GM21825 (cell line): ENCODE results near the gene RBMS2.

Experiments used
- ATAC-seq: cut with Tn5 transposase; IDR thresholded peaks from one replicate; pipeline ENCODE4 v1.9.1; 2021; ENCODE audit warnings: mild to moderate bottlenecking, moderate library complexity; ENCODE audit not compliant: unreplicated experiment

Gene RBMS2

DNA sequence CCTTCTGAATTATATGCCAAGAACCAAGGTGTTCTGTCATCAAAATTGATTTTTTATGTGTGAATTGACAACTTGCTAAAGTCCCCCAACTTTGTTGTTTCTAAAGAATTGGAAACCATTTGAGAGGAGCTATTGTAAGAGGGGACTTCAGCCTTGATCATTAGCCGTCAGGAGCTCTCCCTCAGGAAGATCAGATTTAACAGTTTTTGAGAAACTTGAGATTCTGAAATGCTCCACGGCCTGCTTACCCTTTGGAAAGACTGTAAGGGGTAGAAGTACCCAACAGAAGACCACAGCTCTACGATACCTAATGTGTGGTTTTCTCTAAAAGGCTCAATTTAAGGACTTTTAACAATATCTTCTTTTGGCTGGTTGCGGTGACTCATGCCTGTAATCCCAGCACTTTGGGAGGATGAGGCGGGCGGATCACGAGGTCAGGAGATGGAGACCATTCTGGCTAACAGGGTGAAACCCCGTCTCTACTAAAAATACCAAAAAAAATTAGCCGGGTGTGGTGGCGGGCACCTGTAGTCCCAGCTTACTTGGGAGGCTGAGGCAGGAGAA lies 57.4 kb downstream of the RBMS2 start:
- ATAC-seq: no peak

DNA sequence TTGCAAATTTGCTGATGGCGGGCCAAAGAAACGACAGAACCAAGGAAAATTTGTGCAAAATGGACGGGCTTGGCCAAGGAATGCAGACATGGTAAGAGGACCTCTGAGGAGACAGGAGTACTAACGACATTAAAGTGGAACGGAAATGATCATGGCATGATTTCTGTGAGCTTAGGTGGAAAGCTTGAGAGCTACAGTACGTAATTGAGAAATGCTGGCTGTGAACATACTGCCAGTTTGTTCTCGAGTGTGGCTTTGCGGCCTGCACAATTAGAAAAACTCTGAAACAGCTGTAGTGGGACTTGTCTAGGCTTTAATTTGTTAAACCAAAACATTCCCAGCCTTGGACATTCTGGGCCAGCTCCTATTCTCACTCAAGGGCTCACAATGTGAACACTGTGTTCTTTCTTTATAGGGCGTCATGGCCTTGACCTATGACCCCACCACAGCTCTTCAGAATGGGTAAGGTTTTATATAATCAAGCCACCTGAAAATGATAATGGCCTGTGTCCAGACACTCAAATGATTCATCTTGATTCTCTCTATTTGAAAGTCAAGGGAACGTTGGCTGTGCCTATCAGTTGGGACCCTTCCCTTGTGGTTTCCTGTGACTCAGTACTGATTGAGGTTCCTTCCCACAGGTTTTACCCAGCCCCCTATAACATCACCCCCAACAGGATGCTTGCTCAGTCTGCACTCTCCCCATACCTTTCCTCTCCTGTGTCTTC lies 60.0 kb downstream of the RBMS2 start:
- ATAC-seq: no peak

DNA sequence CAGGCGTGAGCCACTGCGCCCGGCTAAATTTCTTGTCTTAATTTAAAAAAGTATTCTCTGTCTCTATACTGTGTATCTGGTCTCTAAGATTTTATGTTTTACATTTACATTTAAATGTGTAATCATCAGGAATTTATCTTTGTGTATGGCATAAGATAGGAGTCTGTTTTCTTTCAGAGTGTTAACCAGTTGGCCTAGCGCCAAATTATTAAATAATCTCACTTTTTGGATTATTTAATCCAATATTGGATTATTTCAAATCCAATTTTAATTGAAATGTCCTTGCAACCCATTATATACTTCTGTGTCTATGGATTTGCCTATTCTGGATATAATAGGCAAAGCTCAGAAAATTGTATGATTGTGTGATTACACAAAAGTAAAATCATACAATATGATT lies 63.5 kb downstream of the RBMS2 start:
- no peak for ATAC-seq

DNA sequence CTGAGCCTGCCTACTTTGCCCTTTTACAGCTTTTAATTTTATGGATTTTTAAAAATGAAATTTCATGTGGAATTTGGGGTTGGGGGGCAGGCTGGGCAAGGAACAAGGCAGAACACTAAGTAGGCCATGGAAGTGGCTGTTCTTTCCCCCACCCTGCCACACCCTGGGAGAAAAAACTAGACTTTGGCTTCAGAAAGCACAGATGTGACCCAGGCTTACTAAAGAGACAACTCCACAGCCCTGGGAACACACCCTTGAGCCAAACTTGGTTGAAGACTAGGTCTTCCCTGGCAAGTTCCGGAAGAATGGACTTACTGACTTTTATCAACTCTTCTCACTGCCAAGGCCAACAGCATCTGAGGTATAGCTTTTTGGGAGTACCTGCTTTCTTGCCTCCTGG lies 68.2 kb downstream of the RBMS2 start:
- ATAC-seq: no peak

DNA sequence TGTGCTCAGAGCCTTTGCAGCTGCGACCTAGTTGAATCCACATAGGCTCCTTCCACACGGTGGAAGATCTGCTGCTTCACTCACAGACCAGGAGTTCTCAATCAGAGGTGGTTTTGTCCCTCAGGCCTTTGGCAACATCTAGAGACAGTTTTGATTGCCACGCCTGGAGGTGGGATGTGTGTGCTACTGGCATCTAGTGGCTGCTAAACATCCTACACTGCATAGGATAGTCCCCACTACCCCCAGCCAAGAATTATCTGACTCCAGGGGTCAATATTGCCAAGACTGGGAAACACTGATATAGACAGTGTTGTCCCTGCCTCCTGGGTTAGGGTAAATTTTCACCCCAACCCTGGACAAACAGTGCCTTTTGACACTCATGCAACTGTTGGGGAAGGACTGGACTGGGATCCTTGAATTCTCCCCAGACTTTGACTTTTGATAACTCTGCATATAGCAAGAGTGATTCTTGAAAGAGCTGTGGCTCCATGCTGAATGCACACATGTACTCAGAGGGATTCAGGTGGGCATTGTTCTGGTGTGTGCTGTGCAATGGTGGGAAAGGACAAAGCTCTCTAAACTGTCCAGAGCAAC lies 68.7 kb downstream of the RBMS2 start:
- ATAC-seq: no peak

DNA sequence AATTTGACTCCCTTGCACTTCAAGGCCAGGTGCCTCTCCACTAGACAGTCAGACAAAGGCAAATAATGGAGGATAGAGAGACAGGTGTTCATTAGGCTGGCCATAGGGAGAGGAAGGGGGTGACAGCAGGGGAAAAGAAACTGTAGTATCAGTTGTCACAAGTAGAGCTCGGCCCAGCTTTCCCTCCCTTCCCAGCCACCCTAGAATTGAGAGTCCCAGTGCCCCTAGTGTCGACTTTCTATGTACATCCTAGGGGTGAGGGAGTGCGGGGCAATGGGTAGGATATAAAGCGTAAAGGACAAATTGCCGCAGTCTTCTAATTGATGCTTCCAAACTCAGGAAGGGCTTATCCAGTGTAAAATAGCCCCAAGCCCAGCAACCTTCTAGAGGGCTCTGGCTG lies 69.5 kb downstream of the RBMS2 start:
- ATAC-seq: no peak

DNA sequence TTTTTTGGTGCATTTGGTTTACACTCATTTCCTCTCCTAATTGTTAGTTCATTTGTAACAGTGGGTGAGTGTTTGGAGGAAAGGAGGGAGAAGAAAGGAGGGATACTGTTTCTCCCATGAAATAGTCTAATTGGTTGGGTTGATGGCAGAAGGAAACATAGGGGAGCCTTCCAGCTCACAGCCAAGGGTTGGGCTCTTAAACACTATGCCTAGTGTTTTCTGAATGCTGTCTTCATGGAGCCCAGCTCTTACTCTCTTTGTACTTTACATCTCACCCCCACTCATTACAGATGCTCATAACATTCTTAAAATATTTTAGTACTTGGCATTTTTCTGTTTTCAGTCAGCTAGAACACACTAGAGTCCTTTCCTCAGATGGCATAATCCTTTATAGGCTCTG lies 70.3 kb downstream of the RBMS2 start:
- ATAC-seq: no peak

DNA sequence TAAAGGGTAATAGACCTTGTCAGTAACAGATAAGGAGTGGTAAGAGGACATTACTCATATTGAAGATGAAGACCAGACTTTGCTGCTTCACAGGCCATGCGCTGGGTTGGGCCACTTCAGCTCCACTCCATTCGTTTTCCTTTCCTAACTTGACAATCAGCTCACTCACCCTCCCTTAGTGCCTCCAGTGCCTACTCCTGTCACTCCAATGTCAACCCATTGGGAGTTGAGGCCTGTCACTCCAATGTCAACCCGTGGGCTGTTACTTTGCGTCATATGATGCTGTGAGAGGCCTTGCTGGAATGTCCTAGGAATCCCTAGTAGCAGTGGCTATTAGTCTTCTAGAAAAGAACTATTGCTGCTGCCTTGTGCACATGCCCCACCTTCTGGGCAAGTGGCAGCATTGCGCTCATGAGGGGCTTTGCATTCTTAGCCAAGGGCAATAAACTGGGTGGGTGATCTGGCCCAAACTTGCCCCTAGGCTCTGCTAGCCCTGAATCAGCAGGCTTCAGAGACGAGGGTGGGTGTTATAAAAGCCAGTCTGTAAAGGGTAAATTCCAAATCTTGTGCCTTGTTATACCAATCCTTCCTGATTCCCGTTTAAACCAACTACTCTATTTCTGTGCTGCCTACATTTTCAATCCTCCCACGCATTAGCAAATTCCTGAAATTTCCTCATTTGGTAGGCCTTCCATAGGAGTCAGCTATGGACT lies 72.4 kb downstream of the RBMS2 start:
- no peak for ATAC-seq

DNA sequence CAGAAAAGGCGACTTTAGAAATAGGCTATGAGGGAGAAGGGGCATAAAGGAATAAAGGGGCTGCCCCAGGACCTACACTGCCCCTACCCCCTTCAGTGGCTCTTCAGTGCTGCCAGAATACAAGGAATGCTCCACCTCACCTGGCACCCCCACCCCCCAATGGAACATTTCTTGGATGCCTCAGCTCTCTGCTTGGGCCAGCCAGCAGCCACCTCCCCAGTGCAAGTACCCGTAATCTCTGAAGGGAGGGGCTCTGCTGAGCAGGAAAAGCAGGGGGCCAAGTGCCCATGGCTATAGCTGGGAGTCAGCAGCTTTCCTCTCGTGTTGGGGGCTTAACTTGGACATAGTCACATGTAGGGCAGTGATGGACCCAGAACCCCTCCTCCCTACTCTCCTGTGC lies 75.2 kb downstream of the RBMS2 start:
- ATAC-seq: no peak

DNA sequence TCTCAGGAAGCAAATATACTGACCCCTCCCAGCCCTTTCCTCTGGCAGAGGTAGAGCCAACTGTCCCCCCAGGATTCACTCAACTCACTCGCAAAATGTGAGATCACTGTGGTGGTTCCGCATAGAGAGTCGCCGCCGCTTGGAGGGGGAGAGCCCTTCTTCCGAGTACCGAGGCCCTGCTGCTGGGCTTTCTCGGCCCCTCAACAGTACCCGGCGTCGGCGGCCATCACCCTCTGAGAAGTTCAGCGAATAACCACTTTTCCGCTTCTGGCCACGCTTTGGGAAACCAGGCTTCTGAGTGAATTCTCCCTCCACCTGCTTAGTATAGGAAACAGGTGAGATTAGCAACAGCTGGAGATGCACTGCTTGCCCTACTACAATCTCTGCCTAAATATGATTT lies 77.4 kb downstream of the RBMS2 start:
- no peak for ATAC-seq

DNA sequence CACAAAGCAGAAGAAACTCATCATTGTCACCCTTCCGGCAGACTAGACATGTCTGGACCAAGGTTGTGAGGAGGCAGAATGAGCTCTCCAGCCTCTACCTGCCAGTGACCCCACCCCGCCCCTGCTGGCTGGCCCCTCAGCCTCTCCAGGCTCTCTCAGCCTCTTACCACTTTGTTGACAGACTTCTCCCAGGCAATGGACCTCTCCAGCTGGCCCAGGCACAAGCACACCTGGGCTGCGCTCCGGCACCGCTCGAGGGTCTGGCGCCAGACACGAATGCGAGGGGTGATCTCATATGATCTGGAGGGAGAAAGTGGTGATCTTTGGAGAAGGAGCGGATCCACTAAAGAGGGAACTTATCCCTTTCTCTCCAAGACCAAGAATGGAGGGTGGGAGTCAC lies 78.2 kb downstream of the RBMS2 start:
- ATAC-seq: no peak

DNA sequence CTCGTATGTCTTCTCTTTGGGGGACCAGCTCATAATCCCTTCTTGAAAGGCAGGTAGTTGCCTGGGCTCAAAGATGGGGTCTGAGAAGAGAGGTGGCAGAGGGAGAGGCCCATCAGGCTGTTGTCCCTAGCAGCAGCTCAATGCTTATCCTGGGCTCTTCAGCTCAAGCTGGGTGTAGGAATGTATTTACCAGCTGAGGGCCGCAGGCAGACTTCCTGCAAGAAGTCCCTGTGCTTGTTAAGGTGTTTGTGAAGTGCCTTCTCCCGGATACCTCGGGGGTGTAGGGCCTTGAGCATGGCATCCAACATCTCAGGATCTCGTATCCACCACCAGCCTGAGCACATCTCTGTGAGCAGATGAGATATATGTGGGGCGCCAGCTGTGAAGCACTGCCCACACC lies 79.1 kb downstream of the RBMS2 start:
- no peak for ATAC-seq

DNA sequence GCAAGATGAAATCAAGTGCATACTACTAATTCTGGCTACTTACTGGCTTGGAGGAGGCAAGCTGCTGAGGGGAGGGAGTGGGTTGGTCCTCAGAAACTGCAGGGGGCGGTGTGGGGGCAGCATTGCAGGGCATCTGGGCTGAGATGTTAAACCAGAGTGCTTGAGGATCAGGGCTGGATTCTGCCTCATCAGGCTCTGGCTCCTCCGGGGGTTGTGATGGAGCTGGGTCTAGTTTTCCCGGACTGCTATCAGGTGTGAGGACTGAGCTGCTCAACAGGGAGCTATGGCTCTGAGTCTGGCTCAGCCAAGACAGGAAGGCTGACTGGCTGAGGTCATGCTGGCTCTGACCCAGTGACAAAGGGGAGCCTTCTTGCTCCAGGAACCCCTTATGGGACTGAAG lies 79.9 kb downstream of the RBMS2 start:
- ATAC-seq: no peak

DNA sequence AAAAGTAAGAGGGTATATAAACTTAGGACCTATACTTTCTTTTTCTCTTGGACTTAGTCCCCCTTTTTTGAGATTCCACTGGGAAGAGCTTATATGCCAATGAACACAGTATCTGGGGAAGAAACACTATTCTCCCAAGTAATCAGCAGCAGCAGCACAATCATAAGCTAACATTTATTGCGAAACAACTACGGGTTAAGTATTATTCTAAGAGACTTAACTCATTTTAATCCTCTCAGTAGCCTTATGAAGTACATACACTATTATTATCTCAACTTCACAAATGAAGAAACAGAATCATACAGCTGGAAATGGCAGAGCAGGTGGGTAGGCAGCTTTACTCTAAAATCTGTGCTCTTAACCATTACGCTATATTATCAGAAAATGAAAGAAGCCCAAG lies 80.6 kb downstream of the RBMS2 start:
- ATAC-seq: no peak

DNA sequence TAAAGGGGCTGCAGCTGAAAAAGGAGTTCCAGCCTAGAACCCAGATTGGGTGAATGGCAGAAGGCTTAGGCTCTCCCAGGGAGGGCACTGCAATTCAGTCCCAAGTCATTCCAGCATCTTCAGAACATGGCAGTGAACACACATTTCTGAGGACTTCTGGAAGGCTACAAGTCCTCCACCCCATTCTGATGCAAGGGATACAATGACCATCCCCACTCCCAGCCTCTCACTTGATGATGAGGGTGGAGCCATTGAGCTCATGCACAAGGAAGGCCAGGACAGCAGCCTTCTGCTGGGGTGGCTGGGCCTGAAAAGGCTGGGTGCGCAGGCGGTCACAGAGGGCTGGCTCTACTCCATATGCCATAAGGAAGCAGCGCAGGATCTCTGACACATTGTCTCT lies 82.7 kb downstream of the RBMS2 start:
- ATAC-seq: no peak

DNA sequence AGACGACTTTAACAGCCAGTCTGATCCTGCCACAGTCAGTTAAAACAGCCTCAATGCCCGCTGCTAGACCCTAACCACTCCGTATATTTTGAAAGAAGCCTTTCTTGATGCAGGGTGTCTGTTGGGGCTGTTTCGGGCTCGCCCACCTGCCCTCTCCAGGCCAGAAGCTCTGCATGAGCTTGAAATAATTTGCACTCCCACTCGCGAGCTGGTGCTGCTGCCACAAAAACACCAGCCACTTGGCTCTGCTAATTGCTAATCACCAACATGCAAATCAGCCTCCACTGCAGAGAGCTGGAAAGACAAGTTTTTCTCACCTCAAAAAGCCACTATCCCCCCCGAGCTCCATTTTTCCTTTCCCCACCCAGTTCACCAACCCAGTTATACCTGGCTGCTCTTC lies 93.0 kb downstream of the RBMS2 start:
- ATAC-seq: no peak

DNA sequence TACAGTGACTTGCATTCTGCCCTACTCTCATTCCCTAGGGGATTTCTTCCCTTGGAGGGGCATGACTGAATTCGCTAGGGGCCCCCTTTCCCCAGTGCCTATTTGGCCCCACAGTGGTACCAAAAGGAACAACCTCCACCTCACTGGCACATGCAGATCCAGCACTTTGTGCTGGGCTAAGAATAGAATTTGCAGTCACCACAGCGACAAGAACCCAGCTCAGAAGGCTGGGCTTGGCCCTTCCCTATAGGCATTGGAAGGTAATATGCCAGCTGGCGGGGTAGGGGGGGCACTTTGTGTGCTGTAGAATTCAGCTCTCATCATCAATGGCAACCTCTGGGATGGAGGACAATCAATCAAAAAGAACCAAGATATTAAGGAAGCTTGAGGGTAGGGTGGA lies 94.6 kb downstream of the RBMS2 start:
- no peak for ATAC-seq

DNA sequence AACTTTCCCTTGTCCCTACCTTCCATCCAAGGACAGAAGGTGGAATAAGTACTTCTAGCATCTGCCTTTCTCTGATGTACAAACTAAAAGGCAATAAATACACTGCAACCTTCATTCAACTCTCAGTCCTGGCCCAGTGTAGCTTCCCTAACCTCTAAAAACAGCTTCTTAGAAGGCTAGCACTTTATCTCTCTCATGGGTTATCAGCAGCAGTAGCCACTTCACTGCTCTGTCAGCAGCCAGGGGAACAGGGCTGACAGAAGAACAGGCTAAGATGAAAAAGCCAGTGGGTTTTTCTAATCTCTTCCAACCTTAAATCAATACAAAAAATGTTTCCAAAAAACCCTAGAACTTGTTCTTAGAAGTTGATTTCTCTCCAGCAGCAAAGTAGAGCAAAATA lies 95.3 kb downstream of the RBMS2 start:
- no peak for ATAC-seq

DNA sequence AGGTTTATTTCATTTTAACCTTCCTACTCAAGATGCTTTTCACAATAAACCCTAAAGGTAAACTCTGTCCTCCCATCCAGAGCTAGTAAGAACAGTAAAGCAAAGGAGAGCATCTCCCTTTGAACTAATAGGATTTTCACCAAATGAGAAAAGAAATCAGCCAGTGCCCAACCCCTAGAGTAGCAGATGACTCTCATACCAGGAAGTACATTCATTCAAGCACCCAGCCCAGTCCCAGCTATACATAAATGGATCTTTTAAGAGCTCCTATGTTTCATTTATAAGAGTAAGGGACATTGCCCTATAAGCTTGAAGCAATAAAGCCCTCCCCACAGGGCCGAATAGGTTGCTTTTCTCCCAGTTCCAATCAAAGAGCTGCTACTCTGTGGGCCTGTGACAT lies 100.9 kb downstream of the RBMS2 start:
- ATAC-seq: no peak

DNA sequence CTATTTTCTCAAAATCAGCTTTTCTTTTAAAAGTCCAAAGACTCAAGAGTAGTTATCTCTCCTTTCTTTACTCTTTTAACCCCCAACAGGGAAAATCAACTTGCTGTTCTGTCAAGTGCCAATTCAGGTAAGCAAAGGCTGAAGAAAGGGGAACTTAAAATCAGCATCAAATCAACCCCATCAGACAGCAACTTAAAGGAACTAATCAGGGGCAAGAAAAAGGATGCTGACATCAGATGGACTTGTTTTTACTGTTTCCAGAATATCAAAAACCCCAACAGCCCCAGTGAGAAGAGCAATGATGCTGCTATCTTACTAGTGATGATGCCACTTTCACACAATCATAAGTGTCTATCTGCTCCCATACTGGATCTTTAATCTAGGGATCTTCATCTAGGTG lies 105.1 kb downstream of the RBMS2 start:
- ATAC-seq: no peak

DNA sequence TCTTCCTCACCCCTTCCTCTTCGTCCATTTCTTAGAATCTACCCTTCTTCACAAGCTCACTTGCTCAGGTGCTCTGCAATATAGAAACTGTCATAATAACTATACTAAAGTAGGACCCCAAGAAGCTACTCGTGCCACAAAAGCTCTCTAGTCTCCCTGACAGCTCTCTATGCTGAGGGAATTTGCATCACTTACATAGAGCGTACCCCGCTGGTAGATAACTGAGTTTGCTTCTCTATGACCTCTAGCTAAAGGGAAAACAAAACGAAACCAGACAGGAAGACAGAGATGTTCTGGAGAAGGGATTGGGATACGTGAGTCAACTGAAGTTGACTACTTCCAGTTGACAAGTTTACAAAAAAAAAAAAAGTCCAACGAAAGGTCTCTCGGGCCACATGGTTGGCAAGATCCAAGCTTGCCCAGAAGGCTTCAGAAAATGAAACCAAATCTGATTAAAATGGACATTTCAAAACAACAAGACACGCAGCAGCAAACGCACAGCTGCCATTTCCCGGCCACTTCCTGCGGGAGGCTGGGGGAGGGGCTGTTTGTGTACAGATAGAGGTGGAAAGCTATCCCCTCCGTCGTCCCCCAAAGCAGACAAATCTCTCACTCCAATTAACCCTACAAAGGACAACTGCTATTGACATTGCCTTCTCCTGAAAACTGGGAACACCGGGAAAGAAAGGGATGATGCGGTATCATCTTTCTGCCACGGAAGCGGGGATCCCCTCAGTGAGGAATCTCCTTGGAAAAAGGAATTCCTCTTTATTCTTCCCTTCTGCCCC lies 107.2 kb downstream of the RBMS2 start:
- peak; percentile 28 for ATAC-seq
